Stimulated activated CD8-positive, alpha-beta memory T cell treated with anti-CD3 and anti-CD28 coated beads, Interleukin-12 subunit alpha, Interleukin-12 subunit beta, amount 100 ng/mL, for 1 hour (primary cell): ENCODE measurements around the gene ASCC1.
"Not testable (repeated sequence)": the region's sequence is repeated elsewhere in the genome, so short reads cannot be mapped to it uniquely, and the experiment has no call there.

Experiments used
- DNase-seq: peaks from one replicate; pipeline ENCODE4 v3.0.0-alpha.2; 2020; ENCODE audit warnings: low read depth

Gene ASCC1, protein sequence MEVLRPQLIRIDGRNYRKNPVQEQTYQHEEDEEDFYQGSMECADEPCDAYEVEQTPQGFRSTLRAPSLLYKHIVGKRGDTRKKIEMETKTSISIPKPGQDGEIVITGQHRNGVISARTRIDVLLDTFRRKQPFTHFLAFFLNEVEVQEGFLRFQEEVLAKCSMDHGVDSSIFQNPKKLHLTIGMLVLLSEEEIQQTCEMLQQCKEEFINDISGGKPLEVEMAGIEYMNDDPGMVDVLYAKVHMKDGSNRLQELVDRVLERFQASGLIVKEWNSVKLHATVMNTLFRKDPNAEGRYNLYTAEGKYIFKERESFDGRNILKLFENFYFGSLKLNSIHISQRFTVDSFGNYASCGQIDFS

DNA sequence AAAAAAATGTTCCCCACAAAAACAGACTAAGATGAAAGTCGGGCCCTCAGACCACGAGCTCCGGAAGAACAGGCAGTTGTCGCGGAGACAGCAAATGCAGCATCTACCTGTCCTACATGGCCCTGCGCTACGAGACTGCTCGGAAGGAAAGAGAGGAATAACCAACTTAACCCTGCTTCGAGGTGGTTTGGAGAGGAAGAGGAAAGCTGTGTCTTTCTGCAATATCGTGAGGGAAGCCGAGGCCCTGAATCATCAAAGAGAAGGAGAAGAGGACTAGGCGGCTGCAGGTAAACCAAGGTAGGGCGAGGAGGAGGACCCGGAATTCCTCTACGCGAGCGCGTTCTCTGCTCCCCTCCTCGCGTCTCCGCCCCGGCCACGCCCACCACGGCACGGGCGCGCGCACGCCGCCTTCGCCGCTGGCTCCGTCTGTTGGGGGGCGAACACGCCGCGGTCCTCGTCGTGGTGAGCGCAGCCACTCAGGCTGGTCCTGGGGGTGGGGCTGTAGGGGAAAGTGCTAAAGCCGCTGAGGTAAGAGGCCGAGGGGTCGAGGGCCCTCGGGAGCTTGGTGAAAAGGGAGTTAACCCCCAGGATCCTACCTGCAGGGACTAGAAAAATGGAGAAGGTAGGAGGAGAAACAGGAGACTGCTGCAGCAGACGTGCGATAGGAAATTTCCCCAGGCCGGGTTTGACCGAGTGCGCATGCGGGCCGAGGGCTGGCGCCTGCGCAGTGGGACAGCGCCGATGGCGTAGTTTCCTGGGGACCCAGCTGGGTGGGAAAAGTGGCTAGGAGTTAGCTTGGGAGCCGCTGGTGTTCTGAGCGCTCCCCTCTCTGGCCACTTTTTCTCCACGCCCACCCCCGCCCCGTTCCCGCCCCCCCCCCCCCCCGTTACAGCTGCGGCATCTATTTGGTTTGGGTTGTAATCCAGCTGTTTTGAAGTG is at the start of gene ASCC1, which contains the start of gene ANAPC16:
Gene ASCC1, minus strand, starts transcription at position 666 of the 939 bp plus-strand sequence. CDS start 2,978 bp downstream, outside the sequence.
Gene ANAPC16, plus strand, starts transcription at position 402 of the 939 bp plus-strand sequence. CDS start 7,903 bp downstream, outside the sequence.
- DNase-seq, result peak; percentile 89

DNA sequence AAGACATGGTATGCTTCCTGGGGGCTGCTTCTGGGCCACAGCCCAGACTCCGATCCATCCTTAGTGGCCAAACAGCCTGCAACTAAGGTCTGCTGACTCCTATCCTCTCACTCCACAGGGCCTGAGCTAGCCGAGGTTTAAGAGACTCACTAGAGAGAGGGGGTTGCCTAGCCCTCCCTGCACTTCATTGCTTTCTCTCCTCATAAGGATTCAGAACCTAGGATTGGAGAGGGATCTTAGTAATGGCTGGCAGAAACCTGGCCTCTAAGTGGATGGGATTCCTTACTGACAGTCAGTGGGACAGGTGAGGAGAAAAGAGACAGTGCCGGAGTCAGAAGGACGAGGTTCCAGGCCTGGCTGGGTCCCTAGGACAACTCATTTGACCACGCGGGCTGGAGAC is 49.4 kb upstream of the ASCC1 start:
- no peak for DNase-seq

DNA sequence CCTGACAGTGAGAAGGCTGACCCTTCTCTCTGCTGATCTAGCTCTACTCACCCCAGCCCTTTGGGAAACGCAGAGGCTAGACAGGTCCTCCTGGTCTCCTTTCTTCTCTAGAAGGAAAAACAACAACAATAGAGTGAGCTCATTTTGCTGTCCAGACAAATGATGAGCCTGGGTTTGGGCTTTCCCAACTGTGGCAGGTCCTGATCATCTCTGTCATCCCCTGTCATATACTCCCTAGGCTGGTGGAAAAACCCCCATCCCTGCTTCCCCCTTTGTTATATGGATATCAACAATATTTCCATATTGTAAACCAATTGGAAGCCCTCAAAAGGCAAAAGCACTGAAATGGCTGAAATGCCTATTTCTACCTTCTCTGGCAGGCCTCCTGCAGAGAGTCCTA is 48.5 kb upstream of the ASCC1 start:
- no peak for DNase-seq

DNA sequence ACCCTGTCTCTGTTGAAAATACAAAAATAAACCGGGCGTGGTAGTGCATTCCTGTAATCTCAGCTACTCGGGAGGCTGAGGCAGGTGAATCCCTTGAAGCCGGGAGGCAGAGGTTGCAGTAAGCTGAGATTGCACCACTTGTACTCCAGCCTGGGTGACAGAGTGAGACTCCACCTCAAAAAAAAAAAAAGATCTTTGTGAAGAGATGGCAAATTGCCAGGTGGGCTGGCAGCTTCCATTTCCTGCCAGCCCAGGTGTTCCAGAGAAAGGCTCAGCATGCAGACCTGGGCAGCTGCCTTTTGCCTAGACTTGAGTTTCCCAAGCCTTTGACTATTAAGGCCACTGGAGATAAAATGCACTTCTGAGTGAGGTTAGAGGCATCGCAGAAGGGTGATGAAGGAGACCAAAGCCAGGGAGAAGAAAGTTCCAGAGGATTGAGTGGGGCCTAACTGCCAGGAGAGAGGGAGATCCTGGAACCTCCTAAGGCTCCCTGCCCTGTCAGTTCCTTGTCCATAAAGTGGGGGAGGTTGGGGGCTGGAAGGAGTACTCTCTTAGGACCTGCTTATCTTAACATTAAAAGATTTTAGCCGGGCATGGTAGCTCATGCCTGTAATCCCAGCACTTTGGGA is 47.7 kb upstream of the ASCC1 start:
- DNase-seq, result no peak

DNA sequence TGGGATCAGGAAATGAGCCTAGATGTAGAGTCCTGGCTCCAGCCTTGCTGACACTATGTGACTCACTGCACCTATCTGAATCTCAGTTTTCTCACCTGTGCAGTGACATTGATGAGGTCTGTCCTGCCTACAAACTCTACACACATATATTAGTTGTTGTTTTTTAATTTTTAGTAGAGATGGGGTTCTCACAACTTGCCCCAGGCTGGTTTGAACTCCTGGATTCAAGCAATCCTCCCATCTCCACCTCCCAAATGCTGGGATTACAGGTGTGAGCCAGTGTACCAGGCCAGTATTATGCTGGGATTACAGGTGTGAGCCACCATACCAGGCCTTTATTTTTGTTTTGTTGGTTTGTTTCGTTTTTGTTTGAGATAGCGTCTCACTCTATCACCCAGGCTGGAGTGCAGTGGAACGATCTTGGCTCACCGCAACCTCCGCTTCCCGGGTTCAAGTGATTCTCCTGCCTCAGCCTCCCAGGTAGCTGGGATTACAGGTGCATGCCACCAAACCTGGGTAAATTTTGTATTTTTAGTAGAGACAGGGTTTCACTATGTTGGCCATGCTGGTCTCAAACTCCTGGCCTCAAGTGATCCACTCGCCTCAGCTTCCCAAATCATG is 45.8 kb upstream of the ASCC1 start:
- no peak for DNase-seq

DNA sequence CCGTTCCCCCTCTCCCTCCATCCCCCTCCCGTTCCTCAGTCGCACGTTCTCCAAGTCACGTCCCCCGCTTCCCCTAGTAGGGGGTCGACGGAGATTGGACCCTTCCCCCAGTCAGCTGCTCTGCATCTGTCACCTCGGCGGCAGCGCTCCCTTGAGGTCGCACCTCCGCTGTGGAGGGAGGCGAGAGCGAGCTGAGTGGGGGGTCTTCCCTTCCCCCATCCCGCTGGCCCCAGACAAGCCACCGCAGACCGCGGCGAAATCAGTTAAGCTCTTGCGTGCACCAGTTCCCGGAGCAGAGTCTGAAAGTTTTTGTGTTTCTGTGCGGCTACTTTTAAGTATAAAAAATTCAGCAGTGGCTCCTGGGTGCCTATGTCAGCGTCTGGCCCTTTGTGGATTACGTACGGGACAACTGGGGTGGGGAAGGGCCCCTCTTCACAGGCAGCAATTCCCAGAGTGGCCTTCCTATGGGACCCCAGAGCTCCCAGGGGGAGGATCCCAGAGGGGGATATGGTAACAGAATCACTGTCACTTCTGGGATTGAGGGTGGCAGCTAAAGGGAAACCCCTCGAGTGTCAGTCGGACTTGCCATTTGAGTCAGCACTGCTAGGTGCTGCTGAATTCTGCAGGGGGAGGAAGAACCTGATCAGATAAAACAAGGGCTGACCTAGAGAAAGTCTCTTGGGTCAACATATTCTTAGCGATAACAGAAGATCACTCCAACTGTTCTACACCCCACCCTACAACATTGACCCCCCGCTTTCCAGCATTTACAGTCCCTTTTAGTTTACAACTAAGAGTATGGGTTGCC is 45.1 kb upstream of the ASCC1 start:
- no peak for DNase-seq

DNA sequence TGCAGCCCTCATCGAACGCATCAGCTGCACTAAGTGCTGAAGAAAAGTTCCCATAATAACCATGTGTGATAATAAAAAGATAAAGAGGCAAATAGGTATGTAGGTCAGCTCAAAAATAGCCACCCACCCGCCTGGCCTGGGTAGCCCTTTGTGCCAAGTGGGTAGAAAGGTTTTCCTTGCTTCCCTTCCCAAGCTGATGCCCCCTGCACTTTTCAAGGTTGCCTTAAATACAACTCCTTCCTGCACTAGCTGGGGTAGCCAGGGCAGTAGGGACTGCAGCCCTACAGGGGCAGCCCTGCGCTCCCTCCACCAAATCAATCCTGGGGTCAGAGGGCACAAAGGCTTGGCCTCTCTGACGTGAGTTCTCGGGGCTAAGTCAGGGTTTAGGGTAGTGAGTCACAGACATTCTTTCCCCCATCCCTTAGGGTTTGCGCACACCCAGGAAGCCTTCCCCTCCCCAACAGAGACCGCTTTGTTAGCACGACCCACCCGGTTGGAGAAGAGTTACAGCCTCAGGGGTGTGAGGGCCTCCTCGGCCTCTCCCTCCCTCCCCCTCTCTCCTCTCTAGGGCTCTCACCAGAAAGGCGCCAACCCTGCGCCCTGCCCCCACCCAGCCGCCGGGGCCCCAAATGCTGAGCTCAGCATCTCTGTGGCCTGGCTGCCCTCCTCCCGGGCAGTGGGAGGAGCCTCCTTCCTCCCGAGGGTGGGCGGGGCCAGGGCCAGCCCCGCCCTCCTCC is 44.3 kb upstream of the ASCC1 start:
- DNase-seq, result peak; percentile 63

DNA sequence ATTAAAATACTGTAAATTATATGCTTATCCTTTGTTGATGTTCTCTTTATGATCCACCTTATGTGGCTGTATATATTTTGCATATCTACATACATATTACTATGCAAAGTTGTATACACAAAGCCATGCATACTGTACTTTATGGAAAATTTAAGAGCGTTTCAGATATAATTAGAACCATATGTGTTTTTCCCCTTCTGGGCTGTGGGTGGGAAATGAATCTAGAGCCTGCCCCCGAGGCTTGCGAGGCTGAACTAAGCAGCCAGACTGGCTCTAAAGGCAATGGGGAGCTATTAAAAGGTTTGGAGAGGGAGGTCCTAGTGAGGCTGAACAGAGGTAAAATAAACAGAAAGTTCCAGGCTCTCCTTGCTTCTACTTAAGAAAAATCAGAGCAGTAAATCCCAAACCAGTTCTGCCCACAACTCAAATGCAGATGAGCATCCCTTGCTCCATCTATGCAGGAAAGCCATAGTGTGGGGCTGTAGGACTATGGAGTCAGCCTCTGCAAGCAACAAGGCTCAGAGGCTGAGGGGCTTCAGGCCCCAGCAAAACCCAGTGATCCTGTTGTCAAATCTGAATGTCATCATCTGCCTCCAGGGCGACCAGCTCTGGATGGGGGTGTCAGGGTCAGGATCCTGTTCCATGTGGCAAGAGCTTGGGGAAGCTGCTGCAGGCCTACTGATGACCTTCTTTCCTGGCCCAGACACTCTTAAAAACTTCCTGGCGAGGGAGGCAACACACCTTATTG is 43.6 kb upstream of the ASCC1 start:
- DNase-seq, result no peak

DNA sequence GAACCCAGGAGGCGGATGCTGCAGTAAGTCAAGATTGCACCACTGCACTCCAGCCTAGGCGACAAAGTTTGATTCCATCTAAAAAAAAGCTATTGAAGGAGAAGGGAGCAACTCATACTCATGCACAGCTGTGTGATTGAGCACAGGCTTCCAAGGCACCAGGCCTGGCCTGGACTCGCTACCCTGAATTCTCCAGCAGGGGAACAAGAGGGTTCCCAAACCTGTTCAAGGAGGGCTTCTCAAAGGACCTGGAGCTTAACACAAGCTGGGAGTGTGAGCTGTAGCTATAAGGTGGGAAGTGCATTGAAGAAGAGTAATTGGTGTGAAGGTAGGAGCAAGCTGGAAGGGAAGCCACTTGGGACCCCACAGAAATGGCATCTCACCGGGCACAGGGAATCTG is 42.5 kb upstream of the ASCC1 start:
- no peak for DNase-seq

DNA sequence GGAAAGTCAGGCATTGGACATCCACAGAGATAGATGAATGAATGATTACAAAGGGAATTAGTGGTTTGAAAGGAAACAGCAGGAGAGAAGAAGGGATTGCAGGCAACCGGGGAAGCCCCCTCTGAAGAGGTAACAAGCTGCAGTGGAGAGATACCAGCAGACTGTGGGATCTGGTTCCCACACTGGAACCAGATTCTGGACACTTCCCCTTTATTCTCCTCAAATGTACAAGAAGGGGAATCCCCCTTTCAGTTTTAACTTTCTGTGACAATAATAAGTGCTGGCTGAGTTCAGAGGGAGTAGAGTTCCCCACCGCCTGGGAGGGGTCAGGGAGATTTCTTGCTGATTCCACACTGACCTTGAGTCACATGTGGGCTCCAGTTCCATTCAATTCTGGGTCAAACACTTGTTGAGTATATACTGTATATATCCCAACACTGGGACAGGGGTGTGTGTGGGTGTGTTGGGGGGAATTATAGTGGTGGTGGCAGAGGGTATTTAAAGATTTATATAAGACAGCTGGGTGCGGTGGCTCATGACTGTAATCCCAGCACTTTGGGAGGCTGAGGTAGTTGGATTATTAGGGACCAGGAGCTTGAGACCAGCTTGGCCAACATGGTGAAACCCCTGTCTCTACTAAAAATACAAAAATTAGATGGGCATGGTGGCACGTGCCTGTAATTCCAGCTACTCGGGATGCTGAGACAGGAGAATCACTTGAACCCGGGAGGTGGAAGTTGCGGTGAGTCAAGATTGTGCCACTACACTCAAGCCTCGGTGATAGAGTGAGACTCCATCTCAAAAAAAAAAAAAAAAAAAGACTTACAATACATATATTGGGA is 41.2 kb upstream of the ASCC1 start:
- DNase-seq, result no peak

DNA sequence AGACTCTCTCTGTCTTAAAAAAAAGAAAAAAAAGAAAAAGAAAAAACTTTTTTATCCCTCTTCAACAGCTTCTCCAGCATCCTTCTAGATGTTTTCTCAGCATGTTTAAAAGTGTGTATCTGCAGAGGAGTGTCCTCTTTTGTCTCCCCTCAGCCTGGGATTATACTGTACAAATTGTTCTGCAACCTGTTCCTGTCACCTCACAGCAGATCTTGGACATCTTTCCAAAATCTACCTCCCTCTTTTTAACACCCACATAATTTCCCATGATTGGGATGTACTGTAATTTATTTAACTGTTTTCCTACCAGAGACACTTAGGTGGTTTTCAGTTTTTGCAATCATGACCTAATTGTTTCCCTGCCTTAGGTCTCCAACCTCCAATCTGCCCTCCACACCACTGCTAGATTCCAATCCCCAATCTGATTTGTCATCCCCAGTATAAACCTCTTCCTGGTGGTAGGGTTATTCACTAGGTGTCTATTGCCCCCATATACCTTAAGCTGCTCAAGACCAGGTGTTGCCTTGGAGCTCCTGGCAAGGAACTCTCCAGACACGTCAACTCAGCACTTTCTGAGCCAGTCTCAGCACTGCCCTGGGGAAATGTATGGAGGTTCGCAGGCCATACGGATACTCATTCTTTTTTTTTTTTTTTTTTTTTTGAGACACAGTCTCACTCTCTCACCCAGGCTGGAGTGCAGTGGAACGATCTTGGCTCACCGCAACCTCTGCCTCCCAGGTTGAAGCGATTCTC is 40.1 kb upstream of the ASCC1 start:
- DNase-seq, result no peak

DNA sequence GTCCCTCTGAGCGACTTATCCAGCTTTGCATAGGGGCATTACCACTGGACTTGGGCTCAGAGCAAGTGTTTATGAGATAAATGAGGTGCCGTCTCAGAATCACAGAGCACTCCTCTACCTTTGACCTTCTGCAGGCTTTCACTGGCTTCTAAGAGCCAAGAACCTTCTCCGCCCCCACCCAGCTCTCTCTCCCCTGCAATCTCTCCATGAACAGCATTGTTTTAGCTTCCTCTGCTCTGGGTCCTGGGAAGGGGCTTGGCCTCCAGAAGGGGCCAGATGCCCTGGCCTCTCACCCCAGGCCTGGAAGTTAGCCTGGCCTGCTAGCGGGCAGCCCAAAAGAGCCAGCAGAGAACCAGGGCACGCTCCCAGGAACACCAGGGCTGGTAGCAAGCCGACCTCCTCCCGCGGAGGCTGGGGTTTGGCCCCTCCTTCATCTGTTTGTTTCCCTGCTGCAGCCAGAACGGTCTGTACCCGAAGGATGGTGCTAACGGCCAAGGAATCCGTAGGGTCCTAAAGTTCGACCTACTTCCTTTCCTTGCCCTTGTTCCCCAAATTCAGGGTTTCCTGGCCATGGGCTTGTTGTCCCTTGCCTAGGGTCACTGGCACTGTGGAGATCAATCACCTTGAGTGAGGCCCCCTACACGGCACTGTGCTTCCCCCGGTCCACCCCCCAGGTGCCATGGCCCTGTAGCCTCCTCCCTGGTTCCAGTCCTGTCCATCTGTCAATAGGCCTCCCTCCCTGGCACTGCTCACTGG is 38.9 kb upstream of the ASCC1 start:
- DNase-seq, result no peak

DNA sequence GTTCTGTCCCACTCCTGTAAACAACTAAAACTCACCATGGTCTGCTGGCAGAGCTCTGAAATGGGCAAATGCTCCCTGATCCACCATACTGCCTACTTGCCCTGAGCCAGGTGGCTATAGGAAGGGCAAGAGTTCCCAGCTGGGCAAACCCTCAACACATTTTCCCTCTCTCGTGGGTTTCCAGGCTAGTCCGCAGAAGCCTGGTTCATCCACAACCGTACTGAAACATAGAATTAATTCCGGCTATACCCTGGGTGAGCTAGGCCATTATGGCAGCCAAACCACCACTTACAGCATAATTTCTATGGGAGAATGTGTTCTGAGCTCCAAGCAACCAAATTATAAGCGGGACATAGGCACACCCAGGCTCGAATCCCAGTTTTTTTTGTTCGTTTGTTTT is 37.5 kb upstream of the ASCC1 start:
- DNase-seq, result no peak

DNA sequence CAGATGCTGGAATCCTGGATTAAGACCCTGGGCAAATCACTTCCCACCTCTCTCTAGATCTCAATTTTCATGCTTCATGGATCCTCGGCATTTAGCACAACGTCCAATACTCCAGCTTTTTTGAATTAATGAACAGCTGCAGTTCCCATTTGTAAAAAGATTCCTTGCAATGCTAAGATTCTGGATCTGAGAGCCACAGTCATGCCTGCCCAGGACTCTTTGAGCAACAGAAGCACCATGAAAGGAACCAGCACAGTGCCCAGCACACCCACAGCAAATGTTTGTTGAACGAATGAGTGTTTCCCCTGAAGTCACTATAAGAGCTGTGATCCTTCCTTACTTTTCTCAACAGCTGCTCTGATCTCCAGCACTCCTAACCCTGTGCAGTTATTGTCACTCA is 36.9 kb upstream of the ASCC1 start:
- DNase-seq, result no peak

DNA sequence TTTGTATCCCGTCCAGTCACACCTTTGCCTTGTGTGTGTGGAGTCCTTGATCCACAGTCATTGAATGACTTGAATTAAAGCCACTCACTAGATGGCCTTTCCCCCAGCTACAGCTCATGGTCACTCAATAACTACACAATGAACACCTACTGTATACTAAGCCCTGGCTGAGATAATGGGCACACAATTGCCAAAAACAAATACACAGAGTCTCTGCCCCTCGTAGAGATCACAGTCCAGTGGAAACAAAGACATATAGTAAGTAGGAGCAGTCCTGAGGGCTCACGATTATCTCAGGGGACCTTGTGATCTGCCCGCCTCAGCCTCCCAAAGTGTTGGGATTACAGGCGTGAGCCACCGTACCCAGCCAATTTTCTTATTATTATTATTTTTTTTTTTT is 35.6 kb upstream of the ASCC1 start:
- DNase-seq, result no peak

DNA sequence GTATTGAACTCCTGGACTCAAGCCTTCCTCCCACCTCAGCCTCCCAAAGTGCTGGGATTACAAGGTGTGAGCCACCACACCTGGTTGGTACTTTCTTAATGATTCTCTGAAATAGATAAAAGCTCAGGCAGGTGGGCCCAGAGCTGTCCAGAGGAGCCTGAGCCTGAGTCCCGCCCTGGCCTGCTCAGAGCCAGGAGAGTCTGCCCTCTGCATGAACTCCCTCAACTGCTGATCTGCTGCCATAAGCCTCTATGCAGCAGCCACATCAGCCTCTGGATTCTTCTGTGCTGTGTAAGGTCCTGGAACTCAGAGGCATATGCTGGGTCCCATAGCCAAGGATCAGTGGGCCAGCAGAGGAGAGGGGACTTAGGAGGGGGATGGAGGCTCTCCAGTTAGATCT is 34.6 kb upstream of the ASCC1 start:
- no peak for DNase-seq

DNA sequence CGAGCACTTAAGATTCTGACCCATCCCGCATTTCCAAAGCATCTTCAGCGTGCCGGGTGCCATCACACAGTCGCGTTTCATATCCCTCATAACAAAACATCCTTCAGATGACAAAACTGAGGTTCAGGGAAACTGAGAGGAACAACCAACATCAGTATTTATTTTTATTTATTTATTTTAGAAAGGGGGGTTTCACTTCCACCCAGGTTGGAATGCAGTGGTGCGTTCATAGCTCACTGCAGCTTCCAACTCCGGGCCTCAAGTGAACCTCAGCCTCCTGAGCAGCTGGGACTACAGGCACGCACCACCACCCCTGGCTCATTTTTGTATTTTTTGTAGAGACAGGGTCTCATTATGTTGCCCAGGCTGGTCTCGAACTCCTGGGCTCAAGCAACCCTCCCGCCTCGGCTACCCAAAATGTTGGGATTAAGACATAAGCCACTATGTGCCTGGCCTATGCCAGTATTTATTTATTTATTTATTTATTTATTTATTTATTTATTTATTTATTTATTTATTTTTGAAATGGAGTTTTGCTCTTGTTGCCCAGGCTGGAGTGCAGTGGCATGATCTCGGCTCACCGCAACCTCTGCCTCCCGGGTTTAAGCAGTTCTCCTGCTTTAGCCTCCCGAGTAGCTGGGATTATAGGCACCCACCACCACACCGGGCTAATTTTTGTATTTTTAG is 33.2 kb upstream of the ASCC1 start:
- not testable (repeated sequence) for DNase-seq
